SH-SY5Y (cell line): ENCODE measurements around the gene SLC4A5.

Experiments used
- GATA2 ChIP-seq: IDR thresholded peaks from 2 replicates; pipeline ENCODE4 v1.6.1; 2011; ENCODE audit warnings: mild to moderate bottlenecking, low read depth, low read length
- GATA3 ChIP-seq: IDR thresholded peaks from 2 replicates; pipeline ENCODE4 v1.6.1; 2011; ENCODE audit warnings: low read depth, mild to moderate bottlenecking, low read length, moderate library complexity

- TF ChIP-seq GATA2 (no peak), GATA3 (no peak)
Measured at GRCh38 chr2:74205113-74205512, 138.1 kb downstream of the SLC4A5 start.
